WTC11 (cell line): ENCODE results near the gene USP27X. TPM values are rescaled to one million over a fixed set of nuclear protein-coding genes. Genes with fewer than 3 reads are reported as not detected.

Source experiments
- ATAC-seq: fragments of 200-7000 bp; cut with Tn5 transposase; 2 replicates; pipeline ENCODE4 v1.10.0; 2021; ENCODE audit warnings: mild to moderate bottlenecking, moderate library complexity
- CTCF ChIA-PET: fragments of 300-600 bp; sonication (Branson Sonifier 250); formaldehyde crosslinking; loops from one replicate; lab custom pipeline; 2021; ENCODE audit warnings: antibody characterized with exemption; lab: Charles Lee
- POLR2A ChIA-PET: fragments of 350-600 bp; sonication (Branson Sonifier 250); formaldehyde crosslinking; loops from one replicate; lab custom pipeline; 2021; ENCODE audit warnings: antibody characterized with exemption; lab: Charles Lee
- DNase-seq: peaks from one replicate; pipeline ENCODE4 v3.0.0; 2021; ENCODE audit warnings: low spot score
- H3K27ac Mint-ChIP-seq: 2 replicates; pipeline ENCODE4 v1.8.0; 2021; ENCODE audit warnings: mixed read lengths
- H3K27me3 Mint-ChIP-seq: 2 replicates; pipeline ENCODE4 v1.8.0; 2021; ENCODE audit warnings: low read depth, mild to moderate bottlenecking, moderate library complexity, mixed read lengths
- H3K36me3 Mint-ChIP-seq: 2 replicates; pipeline ENCODE4 v1.8.0; 2021; ENCODE audit warnings: mixed read lengths
- H3K4me1 Mint-ChIP-seq: 2 replicates; pipeline ENCODE4 v1.8.0; 2022; ENCODE audit warnings: mixed read lengths
- H3K4me3 Mint-ChIP-seq: 2 replicates; pipeline ENCODE4 v1.8.0; 2021; ENCODE audit warnings: mild to moderate bottlenecking, moderate library complexity, mixed read lengths
- H3K9me3 Mint-ChIP-seq: 2 replicates; pipeline ENCODE4 v1.8.0; 2021; ENCODE audit warnings: mixed read lengths
- CBFB ChIP-seq: sonication (generic); formaldehyde crosslinking; IDR thresholded peaks from 2 replicates; pipeline ENCODE4 v1.8.1; 2022; ENCODE audit warnings: mild to moderate bottlenecking, low read depth, missing genetic modification reagents
- E2F5 ChIP-seq: sonication (generic); formaldehyde crosslinking; IDR thresholded peaks from 2 replicates; pipeline ENCODE4 v1.8.1; 2022; ENCODE audit warnings: mild to moderate bottlenecking, moderate library complexity, missing genetic modification reagents
- EMX1 ChIP-seq: fragments of 250-450 bp; sonication (Bioruptor Pico); IDR thresholded peaks from 2 replicates; pipeline ENCODE4 v1.8.0; 2021; ENCODE audit warnings: mild to moderate bottlenecking
- FOXP1 ChIP-seq: sonication (generic); formaldehyde crosslinking; IDR thresholded peaks from 2 replicates; pipeline ENCODE4 v1.8.0; 2022; ENCODE audit warnings: missing genetic modification reagents, mild to moderate bottlenecking, moderate library complexity, borderline replicate concordance
- GRHL2 ChIP-seq: fragments of 250-450 bp; sonication (Bioruptor Pico); IDR thresholded peaks from 2 replicates; pipeline ENCODE4 v1.8.0; 2022; ENCODE audit warnings: mild to moderate bottlenecking, moderate library complexity; ENCODE audit not compliant: insufficient replicate concordance, severe bottlenecking
- GTF2I ChIP-seq: fragments of 250-450 bp; sonication (Bioruptor Pico); conservative IDR thresholded peaks from 2 replicates; pipeline ENCODE4 v1.4.0; 2021; ENCODE audit warnings: mild to moderate bottlenecking
- KAT7 ChIP-seq: sonication (generic); formaldehyde crosslinking; IDR thresholded peaks from 2 replicates; pipeline ENCODE4 v1.8.1; 2023; ENCODE audit warnings: missing genetic modification reagents, mild to moderate bottlenecking, borderline replicate concordance
- MXD4 ChIP-seq: fragments of 250-450 bp; sonication (Bioruptor Pico); IDR thresholded peaks from 2 replicates; pipeline ENCODE4 v1.8.0; 2021; ENCODE audit warnings: mild to moderate bottlenecking, moderate library complexity, borderline replicate concordance
- MYBL2 ChIP-seq: sonication (generic); formaldehyde crosslinking; IDR thresholded peaks from 2 replicates; pipeline ENCODE4 v1.8.1; 2023; ENCODE audit warnings: mild to moderate bottlenecking, moderate library complexity, missing genetic modification reagents
- NR2C2 ChIP-seq: sonication (generic); formaldehyde crosslinking; IDR thresholded peaks from 2 replicates; pipeline ENCODE4 v1.8.0; 2022; ENCODE audit warnings: mild to moderate bottlenecking, missing genetic modification reagents
- STAT6 ChIP-seq: sonication (generic); formaldehyde crosslinking; conservative IDR thresholded peaks from 2 replicates; pipeline ENCODE4 v1.8.1; 2023; ENCODE audit warnings: mild to moderate bottlenecking, low read depth, missing genetic modification reagents, moderate library complexity
- ZBTB21 ChIP-seq: sonication (generic); formaldehyde crosslinking; IDR thresholded peaks from 2 replicates; pipeline ENCODE4 v1.8.1; 2023; ENCODE audit warnings: mild to moderate bottlenecking, missing genetic modification reagents, borderline replicate concordance
- ZNF121 ChIP-seq: sonication (generic); formaldehyde crosslinking; IDR thresholded peaks from 2 replicates; pipeline ENCODE4 v1.8.0; 2023; ENCODE audit warnings: missing genetic modification reagents
- total RNA-seq: library from RNA; stranded (reverse); gene quantifications from 3 replicates; pipeline ENCODE4 v1.2.3, GENCODE V29; 2021
- TF ChIP-seq, protein P1 (sequence below): sonication (generic); formaldehyde crosslinking; IDR thresholded peaks from 2 replicates; pipeline ENCODE4 v1.8.0; 2023; ENCODE audit warnings: missing genetic modification reagents
- TF ChIP-seq, protein P2 (sequence below): fragments of 250-450 bp; sonication (Bioruptor Pico); IDR thresholded peaks from 2 replicates; pipeline ENCODE4 v1.9.0; 2021; ENCODE audit warnings: mild to moderate bottlenecking, borderline replicate concordance
- TF ChIP-seq, protein P3 (sequence below): fragments of 250-450 bp; sonication (Bioruptor Pico); IDR thresholded peaks from 2 replicates; pipeline ENCODE4 v2.1.2; 2022; ENCODE audit warnings: mild to moderate bottlenecking, moderate library complexity
- TF ChIP-seq, protein P4 (sequence below): sonication (generic); formaldehyde crosslinking; IDR thresholded peaks from 2 replicates; pipeline ENCODE4 v1.8.0; 2022; ENCODE audit warnings: mild to moderate bottlenecking, missing genetic modification reagents

USP27X gene
- total RNA-seq, 1 experiment from 2014 or later: 5.1 TPM

DNA sequence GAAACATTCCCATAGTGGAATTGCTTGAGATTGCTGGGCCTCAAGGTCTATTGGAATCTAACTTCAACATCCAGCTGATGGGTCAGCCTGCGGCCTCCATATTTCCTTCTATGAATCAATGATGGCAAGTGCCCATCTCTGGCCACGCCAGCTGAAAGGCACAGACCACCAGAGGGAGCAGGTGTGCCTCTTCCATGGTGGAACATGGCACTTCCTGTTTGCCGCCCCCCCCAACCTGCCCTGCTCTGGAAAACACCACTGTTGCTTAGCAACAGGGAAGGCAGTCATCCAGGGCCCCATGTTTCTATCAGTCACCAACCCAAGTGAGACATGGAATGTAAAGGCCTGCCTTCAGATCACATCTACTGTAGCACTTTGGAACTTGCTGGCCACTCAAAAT lies 38.6 kb upstream of the USP27X start:
- Mint-ChIP-seq H3K36me3 (no peaks in the 10 kb centered on the region), H3K4me3 (no peak overlapping the region), H3K4me1 (no peaks in the 10 kb centered on the region), H3K27ac (no peak overlapping the region), H3K27me3 (no peaks in the 10 kb centered on the region), H3K9me3 (no peaks in the 10 kb centered on the region)
- DNase-seq (peak; percentile 79), ATAC-seq (peak; percentile 86)
- TF ChIP-seq FOXP1 (CRISPR knock-in tag) (no peak), GTF2I (CRISPR knock-in tag) (no peak), MXD4 (no peak), CBFB (CRISPR knock-in tag) (no peak), NR2C2 (CRISPR knock-in tag) (no peak), KAT7 (CRISPR knock-in tag) (no peak), STAT6 (CRISPR knock-in tag) (no peak), MYBL2 (CRISPR knock-in tag) (no peak), ZBTB21 (CRISPR knock-in tag) (no peak), GRHL2 (CRISPR knock-in tag) (no peak)
- TF ChIP-seq, protein P1, sequence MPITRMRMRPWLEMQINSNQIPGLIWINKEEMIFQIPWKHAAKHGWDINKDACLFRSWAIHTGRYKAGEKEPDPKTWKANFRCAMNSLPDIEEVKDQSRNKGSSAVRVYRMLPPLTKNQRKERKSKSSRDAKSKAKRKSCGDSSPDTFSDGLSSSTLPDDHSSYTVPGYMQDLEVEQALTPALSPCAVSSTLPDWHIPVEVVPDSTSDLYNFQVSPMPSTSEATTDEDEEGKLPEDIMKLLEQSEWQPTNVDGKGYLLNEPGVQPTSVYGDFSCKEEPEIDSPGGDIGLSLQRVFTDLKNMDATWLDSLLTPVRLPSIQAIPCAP (CRISPR knock-in tag): no peak
- TF ChIP-seq, protein P2, sequence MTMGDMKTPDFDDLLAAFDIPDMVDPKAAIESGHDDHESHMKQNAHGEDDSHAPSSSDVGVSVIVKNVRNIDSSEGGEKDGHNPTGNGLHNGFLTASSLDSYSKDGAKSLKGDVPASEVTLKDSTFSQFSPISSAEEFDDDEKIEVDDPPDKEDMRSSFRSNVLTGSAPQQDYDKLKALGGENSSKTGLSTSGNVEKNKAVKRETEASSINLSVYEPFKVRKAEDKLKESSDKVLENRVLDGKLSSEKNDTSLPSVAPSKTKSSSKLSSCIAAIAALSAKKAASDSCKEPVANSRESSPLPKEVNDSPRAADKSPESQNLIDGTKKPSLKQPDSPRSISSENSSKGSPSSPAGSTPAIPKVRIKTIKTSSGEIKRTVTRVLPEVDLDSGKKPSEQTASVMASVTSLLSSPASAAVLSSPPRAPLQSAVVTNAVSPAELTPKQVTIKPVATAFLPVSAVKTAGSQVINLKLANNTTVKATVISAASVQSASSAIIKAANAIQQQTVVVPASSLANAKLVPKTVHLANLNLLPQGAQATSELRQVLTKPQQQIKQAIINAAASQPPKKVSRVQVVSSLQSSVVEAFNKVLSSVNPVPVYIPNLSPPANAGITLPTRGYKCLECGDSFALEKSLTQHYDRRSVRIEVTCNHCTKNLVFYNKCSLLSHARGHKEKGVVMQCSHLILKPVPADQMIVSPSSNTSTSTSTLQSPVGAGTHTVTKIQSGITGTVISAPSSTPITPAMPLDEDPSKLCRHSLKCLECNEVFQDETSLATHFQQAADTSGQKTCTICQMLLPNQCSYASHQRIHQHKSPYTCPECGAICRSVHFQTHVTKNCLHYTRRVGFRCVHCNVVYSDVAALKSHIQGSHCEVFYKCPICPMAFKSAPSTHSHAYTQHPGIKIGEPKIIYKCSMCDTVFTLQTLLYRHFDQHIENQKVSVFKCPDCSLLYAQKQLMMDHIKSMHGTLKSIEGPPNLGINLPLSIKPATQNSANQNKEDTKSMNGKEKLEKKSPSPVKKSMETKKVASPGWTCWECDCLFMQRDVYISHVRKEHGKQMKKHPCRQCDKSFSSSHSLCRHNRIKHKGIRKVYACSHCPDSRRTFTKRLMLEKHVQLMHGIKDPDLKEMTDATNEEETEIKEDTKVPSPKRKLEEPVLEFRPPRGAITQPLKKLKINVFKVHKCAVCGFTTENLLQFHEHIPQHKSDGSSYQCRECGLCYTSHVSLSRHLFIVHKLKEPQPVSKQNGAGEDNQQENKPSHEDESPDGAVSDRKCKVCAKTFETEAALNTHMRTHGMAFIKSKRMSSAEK (CRISPR knock-in tag): no peak
- ChIA-PET POLR2A (no interaction called here), CTCF (interaction anchor here (0.6 to 2.0 kb wide), 7 partner anchors 14 to 79 kb away, joined by 3 to 13 read pairs (median 6); partner anchors contain the start of gene USP27X)

- no peaks in the 10 kb centered on the region for H3K9me3 Mint-ChIP-seq
- DNase-seq (no peak), ATAC-seq (no peak)
- POLR2A ChIA-PET: interaction anchor here (0.7 kb wide), 1 partner anchor 235 kb away, joined by 3 read pairs; no protein-coding TSS in a partner anchor
- TF ChIP-seq E2F5 (CRISPR knock-in tag): no peak
- TF ChIP-seq EMX1 (CRISPR knock-in tag): no peak
- TF ChIP-seq, protein P3, sequence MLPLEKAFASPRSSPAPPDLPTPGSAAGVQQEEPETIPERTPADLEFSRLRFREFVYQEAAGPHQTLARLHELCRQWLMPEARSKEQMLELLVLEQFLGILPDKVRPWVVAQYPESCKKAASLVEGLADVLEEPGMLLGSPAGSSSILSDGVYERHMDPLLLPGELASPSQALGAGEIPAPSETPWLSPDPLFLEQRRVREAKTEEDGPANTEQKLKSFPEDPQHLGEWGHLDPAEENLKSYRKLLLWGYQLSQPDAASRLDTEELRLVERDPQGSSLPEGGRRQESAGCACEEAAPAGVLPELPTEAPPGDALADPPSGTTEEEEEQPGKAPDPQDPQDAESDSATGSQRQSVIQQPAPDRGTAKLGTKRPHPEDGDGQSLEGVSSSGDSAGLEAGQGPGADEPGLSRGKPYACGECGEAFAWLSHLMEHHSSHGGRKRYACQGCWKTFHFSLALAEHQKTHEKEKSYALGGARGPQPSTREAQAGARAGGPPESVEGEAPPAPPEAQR (CRISPR knock-in tag): no peak
- TF ChIP-seq, protein P4, sequence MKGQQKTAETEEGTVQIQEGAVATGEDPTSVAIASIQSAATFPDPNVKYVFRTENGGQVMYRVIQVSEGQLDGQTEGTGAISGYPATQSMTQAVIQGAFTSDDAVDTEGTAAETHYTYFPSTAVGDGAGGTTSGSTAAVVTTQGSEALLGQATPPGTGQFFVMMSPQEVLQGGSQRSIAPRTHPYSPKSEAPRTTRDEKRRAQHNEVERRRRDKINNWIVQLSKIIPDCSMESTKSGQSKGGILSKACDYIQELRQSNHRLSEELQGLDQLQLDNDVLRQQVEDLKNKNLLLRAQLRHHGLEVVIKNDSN (CRISPR knock-in tag): no peak
- no peak for TF ChIP-seq ZNF121 (CRISPR knock-in tag)
- TF ChIP-seq STAT6 (CRISPR knock-in tag): no peak
- H3K36me3 Mint-ChIP-seq: no peaks in the 10 kb centered on the region
- no peak overlapping the region for H3K4me3 Mint-ChIP-seq
- no peaks in the 10 kb centered on the region for H3K4me1 Mint-ChIP-seq
- no peak overlapping the region for H3K27ac Mint-ChIP-seq
- H3K27me3 Mint-ChIP-seq: no peaks in the 10 kb centered on the region
- CTCF ChIA-PET: interaction anchor here (0.9 to 2.3 kb wide), 6 partner anchors 9 to 1211 kb away, joined by 3 to 13 read pairs (median 4); partner anchors contain the start of genes CLCN5 and USP27X
Observed at GRCh38 chrX:49842621-49843020, 36.7 kb upstream of the USP27X start.
